Measurements from ENCODE around the gene SLC39A10. TPM values are rescaled to one million over a fixed set of nuclear protein-coding genes. Genes with fewer than 3 reads are reported as not detected.

The SLC39A10 gene
- total RNA-seq, 1 donor from 2014 or later, result 37.4 TPM

DNA sequence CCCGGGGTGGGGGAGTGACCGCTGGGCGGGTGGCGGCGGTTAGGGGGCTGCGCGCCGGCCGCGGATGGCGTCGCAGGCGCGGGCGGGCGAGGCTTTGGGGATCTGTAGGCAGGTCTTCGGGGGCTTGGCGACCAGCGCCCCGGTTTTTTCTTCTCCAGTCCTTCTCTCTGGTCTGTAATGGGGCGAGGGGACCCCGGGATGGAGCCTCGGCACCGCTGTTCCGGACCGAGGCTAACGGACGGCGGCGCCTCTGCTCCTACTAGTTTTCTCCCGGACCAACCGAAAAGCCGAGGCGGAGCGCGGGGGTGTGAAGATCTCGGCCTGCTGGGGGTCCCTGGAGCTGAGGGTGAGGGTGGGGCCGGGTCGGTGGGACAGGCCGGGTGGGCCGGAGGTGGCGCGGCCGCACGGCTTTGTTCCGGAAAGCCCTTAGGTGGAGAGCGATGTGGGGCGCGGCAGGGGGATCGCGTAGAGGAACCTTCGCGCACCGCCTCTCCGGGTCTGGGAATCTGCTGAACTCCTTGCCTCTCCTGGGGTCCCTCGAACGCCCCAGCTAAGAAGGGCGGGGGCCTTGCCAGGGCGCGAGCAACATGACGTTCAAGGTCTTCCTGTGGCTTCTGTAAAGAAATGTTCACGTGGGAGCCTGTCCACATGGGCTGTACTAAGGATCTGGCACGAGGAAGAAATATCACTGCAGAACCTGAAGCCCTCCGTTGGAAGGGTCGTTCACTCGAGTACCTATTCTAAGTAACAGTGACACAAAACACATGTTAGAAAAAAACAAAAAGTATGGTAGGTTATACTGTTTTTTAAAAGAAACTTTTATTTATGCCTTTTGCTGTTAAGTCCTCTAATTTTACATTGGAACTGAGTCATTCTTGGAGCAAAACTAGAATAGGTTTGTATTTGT, 861 bp downstream of the SLC39A10 start:
- H3K27ac Mint-ChIP-seq (ENCODE audit: unreplicated experiment), result peak overlapping the region; percentile 96
- DNase-seq (ENCODE audit: extremely low spot score, unreplicated experiment), result peak; percentile 87
- no peaks in the 10 kb centered on the region for H3K9me3 Mint-ChIP-seq (ENCODE audit: unreplicated experiment)
- peaks cover 49% of the 10 kb centered on the region for H3K4me1 Mint-ChIP-seq (ENCODE audit: unreplicated experiment)
- TF ChIP-seq, protein P1, sequence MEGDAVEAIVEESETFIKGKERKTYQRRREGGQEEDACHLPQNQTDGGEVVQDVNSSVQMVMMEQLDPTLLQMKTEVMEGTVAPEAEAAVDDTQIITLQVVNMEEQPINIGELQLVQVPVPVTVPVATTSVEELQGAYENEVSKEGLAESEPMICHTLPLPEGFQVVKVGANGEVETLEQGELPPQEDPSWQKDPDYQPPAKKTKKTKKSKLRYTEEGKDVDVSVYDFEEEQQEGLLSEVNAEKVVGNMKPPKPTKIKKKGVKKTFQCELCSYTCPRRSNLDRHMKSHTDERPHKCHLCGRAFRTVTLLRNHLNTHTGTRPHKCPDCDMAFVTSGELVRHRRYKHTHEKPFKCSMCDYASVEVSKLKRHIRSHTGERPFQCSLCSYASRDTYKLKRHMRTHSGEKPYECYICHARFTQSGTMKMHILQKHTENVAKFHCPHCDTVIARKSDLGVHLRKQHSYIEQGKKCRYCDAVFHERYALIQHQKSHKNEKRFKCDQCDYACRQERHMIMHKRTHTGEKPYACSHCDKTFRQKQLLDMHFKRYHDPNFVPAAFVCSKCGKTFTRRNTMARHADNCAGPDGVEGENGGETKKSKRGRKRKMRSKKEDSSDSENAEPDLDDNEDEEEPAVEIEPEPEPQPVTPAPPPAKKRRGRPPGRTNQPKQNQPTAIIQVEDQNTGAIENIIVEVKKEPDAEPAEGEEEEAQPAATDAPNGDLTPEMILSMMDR (IDR thresholded peaks at IDR 0.05), result no peak
- no peaks in the 10 kb centered on the region for H3K36me3 Mint-ChIP-seq (ENCODE audit: unreplicated experiment)
- H3K4me3 Mint-ChIP-seq (ENCODE audit: unreplicated experiment), result peak overlapping the region; percentile 90
- no peaks in the 10 kb centered on the region for H3K27me3 Mint-ChIP-seq (ENCODE audit: unreplicated experiment)

DNA sequence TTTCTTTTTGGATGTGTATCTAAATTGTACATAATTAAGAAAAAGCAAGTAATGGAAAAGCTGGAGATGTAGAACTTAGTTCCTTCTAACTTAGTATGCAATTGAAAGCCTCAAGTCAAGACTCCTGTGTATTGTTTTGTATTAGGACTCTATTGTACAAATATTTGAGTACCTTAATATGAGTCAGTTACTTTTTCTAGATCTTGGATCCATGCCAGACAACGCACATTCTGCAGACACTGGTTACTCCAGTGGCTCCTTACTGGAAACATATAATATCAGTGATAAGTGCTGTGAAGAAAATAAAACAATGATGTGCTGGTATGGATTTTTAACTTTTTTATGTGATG, 1.5 kb downstream of the SLC39A10 start:
- TF ChIP-seq, protein P1 (IDR thresholded peaks at IDR 0.05), result no peak
- no peaks in the 10 kb centered on the region for H3K36me3 Mint-ChIP-seq (ENCODE audit: unreplicated experiment)
- peak overlapping the region; percentile 96 for H3K27ac Mint-ChIP-seq (ENCODE audit: unreplicated experiment)
- peak overlapping the region; percentile 90 for H3K4me3 Mint-ChIP-seq (ENCODE audit: unreplicated experiment)
- DNase-seq (ENCODE audit: extremely low spot score, unreplicated experiment), result no peak
- H3K9me3 Mint-ChIP-seq (ENCODE audit: unreplicated experiment), result no peaks in the 10 kb centered on the region
- peaks cover 49% of the 10 kb centered on the region for H3K4me1 Mint-ChIP-seq (ENCODE audit: unreplicated experiment)
- no peaks in the 10 kb centered on the region for H3K27me3 Mint-ChIP-seq (ENCODE audit: unreplicated experiment)

GRCh38 chr2:195659114-195659513, 2.1 kb downstream of the SLC39A10 start:
- H3K36me3 Mint-ChIP-seq (ENCODE audit: unreplicated experiment), result no peaks in the 10 kb centered on the region
- no peaks in the 10 kb centered on the region for H3K27me3 Mint-ChIP-seq (ENCODE audit: unreplicated experiment)
- H3K4me3 Mint-ChIP-seq (ENCODE audit: unreplicated experiment), result peak overlapping the region; percentile 90
- TF ChIP-seq, protein P1 (IDR thresholded peaks at IDR 0.05), result no peak
- DNase-seq (ENCODE audit: extremely low spot score, unreplicated experiment), result no peak
- H3K4me1 Mint-ChIP-seq (ENCODE audit: unreplicated experiment), result peaks cover 49% of the 10 kb centered on the region
- peak overlapping the region; percentile 35 for H3K27ac Mint-ChIP-seq (ENCODE audit: unreplicated experiment)
- H3K9me3 Mint-ChIP-seq (ENCODE audit: unreplicated experiment), result no peaks in the 10 kb centered on the region

GRCh38 chr2:195659982-195660890, 3.2 kb downstream of the SLC39A10 start:
- H3K36me3 Mint-ChIP-seq (ENCODE audit: unreplicated experiment), result no peaks in the 10 kb centered on the region
- H3K4me3 Mint-ChIP-seq (ENCODE audit: unreplicated experiment), result peak overlapping the region; percentile 90
- H3K27me3 Mint-ChIP-seq (ENCODE audit: unreplicated experiment), result no peaks in the 10 kb centered on the region
- no peaks in the 10 kb centered on the region for H3K9me3 Mint-ChIP-seq (ENCODE audit: unreplicated experiment)
- peaks cover 53% of the 10 kb centered on the region for H3K4me1 Mint-ChIP-seq (ENCODE audit: unreplicated experiment)
- no peak for DNase-seq (ENCODE audit: extremely low spot score, unreplicated experiment)
- TF ChIP-seq, protein P1 (IDR thresholded peaks at IDR 0.05), result peak; percentile 89
- peak overlapping the region; percentile 35 for H3K27ac Mint-ChIP-seq (ENCODE audit: unreplicated experiment)

GRCh38 chr2:195662138-195662537, 5.1 kb downstream of the SLC39A10 start:
- Mint-ChIP-seq H3K27me3 (ENCODE audit: unreplicated experiment) (no peaks in the 10 kb centered on the region), H3K9me3 (ENCODE audit: unreplicated experiment) (no peaks in the 10 kb centered on the region), H3K4me3 (ENCODE audit: unreplicated experiment) (no peak overlapping the region), H3K36me3 (ENCODE audit: unreplicated experiment) (no peaks in the 10 kb centered on the region), H3K4me1 (ENCODE audit: unreplicated experiment) (peaks cover 49% of the 10 kb centered on the region), H3K27ac (ENCODE audit: unreplicated experiment) (no peak overlapping the region)
- TF ChIP-seq, protein P1 (IDR thresholded peaks at IDR 0.05), result no peak
- no peak for DNase-seq (ENCODE audit: extremely low spot score, unreplicated experiment)
